ENCODE results near the gene GPRIN1. TPM values are rescaled to one million over a fixed set of nuclear protein-coding genes. Genes with fewer than 3 reads are reported as not detected.
A peak's percentile ranks its signal among the peaks of the same experiment; 100 is the strongest.

Gene GPRIN1
- total RNA-seq, 4 donors from 2014 or later: 0.57 to 4.6 (median 2.2) TPM

- WGBS, 2 donors: 60 to 85% methylated on average over 2 to 8 of the region's 14 CpGs
- no peaks in the 10 kb centered on the region for H3K9me3 ChIP-seq
Observed at GRCh38 chr5:176575066-176575465, 34.9 kb downstream of the GPRIN1 start.

GRCh38 chr5:176574297-176574591 is 35.7 kb downstream of the GPRIN1 start:
- 39 to 43% methylated on average over 6 to 9 of the region's 10 CpGs for whole genome bisulfite sequencing, 2 donors
- no peaks in the 10 kb centered on the region for H3K9me3 ChIP-seq
- H3K4me1 ChIP-seq: peaks cover 0 to 11% (median 0%) of the 10 kb centered on the region in 3 donors
- no peak for DNase-seq
- peaks cover 0 to 33% (median 0%) of the 10 kb centered on the region in 4 donors for H3K27me3 ChIP-seq
- no peak overlapping the region for H3K27ac ChIP-seq
- no peak overlapping the region for H3K4me3 ChIP-seq
- TF ChIP-seq POLR2A (IDR thresholded peaks at IDR 0.05): no peak
- peak in 1 of 6 experiments; percentile 22 for TF ChIP-seq CTCF (IDR thresholded peaks at IDR 0.05)
- intact Hi-C loops (cut with DNase I): no loop called here
- no peaks in the 10 kb centered on the region for H3K36me3 ChIP-seq

More at GRCh38 chr5:176575066-176575465, 34.9 kb downstream of the GPRIN1 start:
- intact Hi-C loops (cut with DNase I): no loop called here
- Histone ChIP-seq H3K27me3 (peaks cover 0 to 26% (median 0%) of the 10 kb centered on the region in 4 donors), H3K36me3 (no peaks in the 10 kb centered on the region), H3K27ac (no peak overlapping the region), H3K4me3 (no peak overlapping the region), H3K4me1 (peaks cover 0 to 11% (median 0%) of the 10 kb centered on the region in 3 donors)
- TF ChIP-seq CTCF (IDR thresholded peaks at IDR 0.05): no peak
- TF ChIP-seq POLR2A (IDR thresholded peaks at IDR 0.05): no peak
- no peak for DNase-seq

- no peak overlapping the region for H3K27ac ChIP-seq
- no peaks in the 10 kb centered on the region for H3K36me3 ChIP-seq
- H3K9me3 ChIP-seq: no peaks in the 10 kb centered on the region
- peaks cover 0 to 11% (median 0%) of the 10 kb centered on the region in 3 donors for H3K4me1 ChIP-seq
- WGBS, 2 donors: 56 to 85% methylated on average over 4 to 8 of the region's 18 CpGs
- peaks cover 0 to 36% (median 0%) of the 10 kb centered on the region in 4 donors for H3K27me3 ChIP-seq
- no peak for TF ChIP-seq POLR2A (IDR thresholded peaks at IDR 0.05)
- peak; percentile 52 to 78 (median 64) for TF ChIP-seq CTCF (IDR thresholded peaks at IDR 0.05)
- intact Hi-C loops (cut with DNase I): no loop called here
- no peak for DNase-seq
- no peak overlapping the region for H3K4me3 ChIP-seq
Observed at GRCh38 chr5:176573564-176574296, 36.2 kb downstream of the GPRIN1 start.

- intact Hi-C loops (cut with DNase I): no loop called here
- H3K9me3 ChIP-seq: no peaks in the 10 kb centered on the region
- H3K4me3 ChIP-seq: no peak overlapping the region
- WGBS, 2 donors: 40 to 43% methylated on average over 6 of the region's 6 CpGs
- H3K36me3 ChIP-seq: no peaks in the 10 kb centered on the region
- no peak for DNase-seq
- peaks cover 0 to 5% (median 0%) of the 10 kb centered on the region in 3 donors for H3K4me1 ChIP-seq
- peaks cover 0 to 56% (median 0%) of the 10 kb centered on the region in 4 donors for H3K27me3 ChIP-seq
- H3K27ac ChIP-seq: no peak overlapping the region
- no peak for TF ChIP-seq POLR2A (IDR thresholded peaks at IDR 0.05)
Observed at GRCh38 chr5:176570044-176570443, 39.9 kb downstream of the GPRIN1 start.

GRCh38 chr5:176568657-176569056 is 41.3 kb downstream of the GPRIN1 start:
- WGBS, 2 donors: 60 to 73% methylated on average over 6 to 9 of the region's 18 CpGs
- H3K27ac ChIP-seq: no peak overlapping the region
- intact Hi-C loops (cut with DNase I): no loop called here
- no peak for DNase-seq
- H3K36me3 ChIP-seq: no peaks in the 10 kb centered on the region
- H3K27me3 ChIP-seq: peaks cover 0 to 56% (median 0%) of the 10 kb centered on the region in 4 donors
- no peaks in the 10 kb centered on the region for H3K4me1 ChIP-seq
- no peaks in the 10 kb centered on the region for H3K9me3 ChIP-seq
- H3K4me3 ChIP-seq: no peak overlapping the region
- TF ChIP-seq CTCF (IDR thresholded peaks at IDR 0.05) (no peak), POLR2A (IDR thresholded peaks at IDR 0.05) (no peak)
